BLaER1 (cell line): ENCODE measurements around the gene CYGB.

Source experiments
- H3K27ac ChIP-seq: shearing (Covaris generic); formaldehyde crosslinking; 2 replicates; pipeline ENCODE4 v1.8.1; 2022
- H3K27me3 ChIP-seq: shearing (Covaris generic); formaldehyde crosslinking; 2 replicates; pipeline ENCODE4 v1.8.1; 2022
- H3K36me3 ChIP-seq: shearing (Covaris generic); formaldehyde crosslinking; 2 replicates; pipeline ENCODE4 v1.8.1; 2022
- H3K4me1 ChIP-seq: shearing (Covaris generic); formaldehyde crosslinking; 2 replicates; pipeline ENCODE4 v1.8.1; 2022
- H3K4me2 ChIP-seq: shearing (Covaris generic); formaldehyde crosslinking; 2 replicates; pipeline ENCODE4 v1.8.1; 2022
- H3K4me3 ChIP-seq: shearing (Covaris generic); formaldehyde crosslinking; 2 replicates; pipeline ENCODE4 v1.8.1; 2022
- H3K9ac ChIP-seq: shearing (Covaris generic); formaldehyde crosslinking; 2 replicates; pipeline ENCODE4 v1.8.1; 2022
- H3K9me3 ChIP-seq: shearing (Covaris generic); formaldehyde crosslinking; 2 replicates; pipeline ENCODE4 v1.8.1; 2022
- H4K20me1 ChIP-seq: shearing (Covaris generic); formaldehyde crosslinking; 2 replicates; pipeline ENCODE4 v1.8.1; 2022
- Cebpa-rat ChIP-seq: shearing (Covaris generic); IDR thresholded peaks from 2 replicates; pipeline ENCODE4 v1.8.1; 2022

CYGB gene

GRCh38 chr17:76498876-76499251 is 38.6 kb downstream of the CYGB start:
- Histone ChIP-seq H3K9ac (peak overlapping the region; percentile 89; the same call in 1 of the 2 replicates), H4K20me1 (peaks cover 52% of the 10 kb centered on the region), H3K9me3 (no peaks in the 10 kb centered on the region), H3K36me3 (peaks cover 10% of the 10 kb centered on the region), H3K4me2 (peak overlapping the region; percentile 100), H3K27ac (peak overlapping the region; percentile 65), H3K4me3 (peak overlapping the region; percentile 98), H3K4me1 (peaks cover 85% of the 10 kb centered on the region), H3K27me3 (no peaks in the 10 kb centered on the region)
- no peak for TF ChIP-seq Cebpa-rat

GRCh38 chr17:76497979-76498875 is 39.3 kb downstream of the CYGB start:
- peak overlapping the region; percentile 65 for H3K27ac ChIP-seq
- H3K4me3 ChIP-seq: no peak overlapping the region
- no peak for TF ChIP-seq Cebpa-rat
- H3K27me3 ChIP-seq: no peaks in the 10 kb centered on the region
- peak overlapping the region; percentile 89; the same call in 1 of the 2 replicates for H3K9ac ChIP-seq
- peaks cover 91% of the 10 kb centered on the region for H3K4me1 ChIP-seq
- H3K9me3 ChIP-seq: no peaks in the 10 kb centered on the region
- peaks cover 10% of the 10 kb centered on the region for H3K36me3 ChIP-seq
- peak overlapping the region; percentile 100 for H3K4me2 ChIP-seq
- peaks cover 52% of the 10 kb centered on the region for H4K20me1 ChIP-seq

- 0 out of 2 replicates have a peak overlapping the region, but pooled peaks have one; percentile 89 for H3K9ac ChIP-seq
Observed at GRCh38 chr17:76497699-76497978, 39.9 kb downstream of the CYGB start.

GRCh38 chr17:76496464-76496863 is 41.0 kb downstream of the CYGB start:
- Histone ChIP-seq H3K9ac (peak overlapping the region; percentile 45; the same call in 1 of the 2 replicates), H3K4me1 (peaks cover 94% of the 10 kb centered on the region), H3K9me3 (no peaks in the 10 kb centered on the region), H3K4me3 (no peak overlapping the region), H3K4me2 (peak overlapping the region; percentile 100), H3K27me3 (no peaks in the 10 kb centered on the region), H3K27ac (no peak overlapping the region), H4K20me1 (peaks cover 57% of the 10 kb centered on the region), H3K36me3 (peaks cover 10% of the 10 kb centered on the region)
- TF ChIP-seq Cebpa-rat: no peak

More at GRCh38 chr17:76497699-76497978, 39.9 kb downstream of the CYGB start:
- no peaks in the 10 kb centered on the region for H3K27me3 ChIP-seq
- H3K4me3 ChIP-seq: no peak overlapping the region
- TF ChIP-seq Cebpa-rat: no peak
- no peaks in the 10 kb centered on the region for H3K9me3 ChIP-seq
- H3K4me1 ChIP-seq: peaks cover 94% of the 10 kb centered on the region
- peaks cover 10% of the 10 kb centered on the region for H3K36me3 ChIP-seq
- H3K4me2 ChIP-seq: peak overlapping the region; percentile 100
- peak overlapping the region; percentile 65; the same call in 1 of the 2 replicates for H3K27ac ChIP-seq
- H4K20me1 ChIP-seq: peaks cover 54% of the 10 kb centered on the region

- Histone ChIP-seq H4K20me1 (peaks cover 57% of the 10 kb centered on the region), H3K4me2 (peak overlapping the region; percentile 100), H3K27me3 (no peaks in the 10 kb centered on the region), H3K36me3 (peaks cover 10% of the 10 kb centered on the region), H3K4me1 (peaks cover 99% of the 10 kb centered on the region), H3K4me3 (no peak overlapping the region), H3K9ac (no peak overlapping the region), H3K27ac (peak overlapping the region; percentile 94; the same call in 1 of the 2 replicates), H3K9me3 (no peaks in the 10 kb centered on the region)
- no peak for TF ChIP-seq Cebpa-rat
Observed at GRCh38 chr17:76495663-76496400, 41.7 kb downstream of the CYGB start.

GRCh38 chr17:76493505-76494167 is 43.9 kb downstream of the CYGB start:
- peak overlapping the region; percentile 80 for H3K9ac ChIP-seq
- peak overlapping the region; percentile 100 for H3K4me2 ChIP-seq
- H3K27me3 ChIP-seq: no peaks in the 10 kb centered on the region
- H3K36me3 ChIP-seq: peaks cover 10% of the 10 kb centered on the region
- H3K4me1 ChIP-seq: peaks cover 100% of the 10 kb centered on the region
- no peaks in the 10 kb centered on the region for H3K9me3 ChIP-seq
- peak overlapping the region; percentile 63 for H3K4me3 ChIP-seq
- H3K27ac ChIP-seq: peak overlapping the region; percentile 94
- TF ChIP-seq Cebpa-rat: no peak
- peaks cover 45% of the 10 kb centered on the region for H4K20me1 ChIP-seq

GRCh38 chr17:76492989-76493501 is 44.5 kb downstream of the CYGB start:
- Histone ChIP-seq H3K4me3 (peak overlapping the region; percentile 63), H3K4me1 (peaks cover 95% of the 10 kb centered on the region), H3K9me3 (no peaks in the 10 kb centered on the region), H3K4me2 (peak overlapping the region; percentile 100), H3K27ac (peak overlapping the region; percentile 94), H3K9ac (peak overlapping the region; percentile 80), H3K36me3 (peaks cover 8% of the 10 kb centered on the region), H4K20me1 (peaks cover 39% of the 10 kb centered on the region), H3K27me3 (no peaks in the 10 kb centered on the region)
- TF ChIP-seq Cebpa-rat: no peak

- peak overlapping the region; percentile 63 for H3K4me3 ChIP-seq
- peak overlapping the region; percentile 94 for H3K27ac ChIP-seq
- H3K36me3 ChIP-seq: peaks cover 8% of the 10 kb centered on the region
- H3K9ac ChIP-seq: peak overlapping the region; percentile 80
- peaks cover 32% of the 10 kb centered on the region for H4K20me1 ChIP-seq
- no peaks in the 10 kb centered on the region for H3K27me3 ChIP-seq
- no peaks in the 10 kb centered on the region for H3K9me3 ChIP-seq
- peak overlapping the region; percentile 100 for H3K4me2 ChIP-seq
- peaks cover 88% of the 10 kb centered on the region for H3K4me1 ChIP-seq
- no peak for TF ChIP-seq Cebpa-rat
Observed at GRCh38 chr17:76492123-76492988, 45.2 kb downstream of the CYGB start.
